ENCODE results near the gene CDH13. TPM values are rescaled to one million over a fixed set of nuclear protein-coding genes. Genes with fewer than 3 reads are reported as not detected.

Gene CDH13
- total and polyA plus RNA-seq, 2 experiments from 2014 or later, result 1.6 to 4.4 TPM

- Mint-ChIP-seq H3K9me3 (no peaks in the 10 kb centered on the region), H3K4me1 (peaks cover 3% of the 10 kb centered on the region; the same call in 2 of the 3 replicates), H3K36me3 (ENCODE audit: low read depth) (no peaks in the 10 kb centered on the region), H3K27me3 (ENCODE audit: insufficient read depth, low read depth, poor library complexity) (peaks cover 5% of the 10 kb centered on the region), H3K27ac (no peak overlapping the region), H3K4me3 (no peak overlapping the region)
- ATAC-seq, result no peak
- Histone ChIP-seq H3K79me2 (replicated peaks; ENCODE audit: insufficient read depth) (no peaks in the 10 kb centered on the region), H3K36me3 (ENCODE audit: insufficient read depth) (no peaks in the 10 kb centered on the region), H3K9me2 (ENCODE audit: insufficient read depth) (no peaks in the 10 kb centered on the region), H3K27me3 (ENCODE audit: insufficient read depth) (no peaks in the 10 kb centered on the region), H2AFZ (no peak overlapping the region), H4K20me1 (replicated peaks; ENCODE audit: insufficient read depth) (no peaks in the 10 kb centered on the region), H3K4me1 (ENCODE audit: insufficient read depth) (peaks cover 4% of the 10 kb centered on the region), H3K4me2 (no peak overlapping the region), H3F3A (replicated peaks; ENCODE audit: low read depth) (no peaks in the 10 kb centered on the region), H3K27ac (ENCODE audit: low read depth) (no peak overlapping the region), H3K4me3 (no peak overlapping the region)
- TF ChIP-seq ZNF331 (CRISPR knock-in tag; IDR thresholded peaks at IDR 0.05; ENCODE audit: low read depth) (no peak), CREB1 (CRISPR knock-in tag; IDR thresholded peaks at IDR 0.05; ENCODE audit: low read depth) (no peak), ZNF462 (CRISPR knock-in tag; IDR thresholded peaks at IDR 0.05) (no peak)
- DNase-seq (ENCODE audit: low spot score), result no peak
Observed at GRCh38 chr16:83273504-83274173, 646.9 kb downstream of the CDH13 start.

- peaks cover 2% of the 10 kb centered on the region for H3K27me3 Mint-ChIP-seq (ENCODE audit: insufficient read depth, low read depth, poor library complexity)
- TF ChIP-seq ZNF114 (CRISPR knock-in tag; IDR thresholded peaks at IDR 0.05), result no peak
- TF ChIP-seq CTCF (conservative IDR thresholded peaks at IDR 0.05; ENCODE audit: low read depth in 2 of 2), result no peak
- no peak for TF ChIP-seq NANOG (IDR thresholded peaks at IDR 0.05; ENCODE audit: borderline replicate concordance)
- no peak for TF ChIP-seq STAT1 (IDR thresholded peaks at IDR 0.05; ENCODE audit: unreplicated experiment)
- no peak for TF ChIP-seq EZH2phosphoT487 (IDR thresholded peaks at IDR 0.05; ENCODE audit: unreplicated experiment)
- Histone ChIP-seq H3K4me1 (ENCODE audit: insufficient read depth) (peaks cover 12% of the 10 kb centered on the region), H3K79me2 (replicated peaks; ENCODE audit: insufficient read depth) (no peaks in the 10 kb centered on the region), H3K36me3 (ENCODE audit: insufficient read depth) (no peaks in the 10 kb centered on the region), H3K27me3 (ENCODE audit: insufficient read depth) (no peaks in the 10 kb centered on the region), H3F3A (replicated peaks; ENCODE audit: low read depth) (no peaks in the 10 kb centered on the region), H4K20me1 (replicated peaks; ENCODE audit: insufficient read depth) (no peaks in the 10 kb centered on the region), H3K4me3 (no peak overlapping the region), H3K27ac (ENCODE audit: low read depth) (no peak overlapping the region), H3K4me2 (no peak overlapping the region), H2AFZ (no peak overlapping the region), H3K9me2 (ENCODE audit: insufficient read depth) (no peaks in the 10 kb centered on the region)
- H3K4me1 Mint-ChIP-seq, result peaks cover 8% of the 10 kb centered on the region
- H3K9me3 Mint-ChIP-seq, result no peaks in the 10 kb centered on the region
- H3K36me3 Mint-ChIP-seq (ENCODE audit: low read depth), result no peaks in the 10 kb centered on the region
- DNase-seq (ENCODE audit: low spot score) (no peak), ATAC-seq (no peak)
- no peak overlapping the region for H3K4me3 Mint-ChIP-seq
- peak overlapping the region; percentile 7; the same call in 1 of the 2 replicates for H3K27ac Mint-ChIP-seq
Observed at GRCh38 chr16:83279251-83279650, 652.5 kb downstream of the CDH13 start.

Measured in GM23338 (cell line).